Measurements from ENCODE around the gene TTC39B. TPM values are rescaled to one million over a fixed set of nuclear protein-coding genes. Genes with fewer than 3 reads are reported as not detected.

Gene TTC39B
- total RNA-seq, 6 experiments from 2014 or later: 4.5 to 9.9 (median 7.6) TPM

DNA sequence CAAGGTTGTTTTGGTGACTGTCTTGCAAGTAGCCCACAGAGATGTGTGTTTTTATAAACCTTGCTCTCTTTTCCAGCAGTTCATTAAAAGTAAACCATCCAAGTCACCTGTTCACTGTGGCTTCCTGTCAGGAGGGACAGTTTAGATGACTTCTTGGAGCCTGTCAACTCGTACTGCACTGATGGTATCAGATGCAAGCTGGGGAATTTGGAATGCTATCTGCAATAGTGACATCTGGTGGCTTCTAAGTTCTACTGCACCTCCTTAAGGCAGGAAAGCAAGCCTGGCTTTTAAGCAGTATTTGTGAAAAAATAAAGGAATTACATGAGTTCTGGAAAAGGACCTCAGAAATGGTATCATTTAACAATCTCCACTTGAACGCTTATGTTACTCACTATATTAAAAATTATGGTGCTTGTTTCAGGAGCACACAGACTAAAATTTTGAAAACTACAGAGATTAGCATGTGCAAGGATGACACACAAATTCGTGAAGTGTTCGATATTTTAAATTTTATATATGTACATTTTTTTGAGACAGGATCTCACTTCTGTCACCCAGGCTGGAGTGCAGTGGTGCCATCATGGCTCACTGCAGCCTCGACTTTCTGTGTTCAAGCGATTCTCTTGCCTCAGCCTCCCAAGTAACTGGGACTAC lies 164.0 kb downstream of the TTC39B start:
- Histone ChIP-seq H3K27me3 (no peaks in the 10 kb centered on the region), H3K36me3 (no peaks in the 10 kb centered on the region), H3K4me3 (no peak overlapping the region), H3K27ac (no peak overlapping the region), H3K9me3 (no peaks in the 10 kb centered on the region), H3K4me1 (no peaks in the 10 kb centered on the region)
- DNase-seq: no peak
- WGBS (ENCODE audit: insufficient coverage, low coverage, low lambda C conversion rate, missing lambda C conversion rate): 54% methylated on average over 6 of the region's 6 CpGs
- intact Hi-C loops (cut with DNase I): no loop called here
- TF ChIP-seq POLR2A (IDR thresholded peaks at IDR 0.05): no peak
- TF ChIP-seq, protein P1, sequence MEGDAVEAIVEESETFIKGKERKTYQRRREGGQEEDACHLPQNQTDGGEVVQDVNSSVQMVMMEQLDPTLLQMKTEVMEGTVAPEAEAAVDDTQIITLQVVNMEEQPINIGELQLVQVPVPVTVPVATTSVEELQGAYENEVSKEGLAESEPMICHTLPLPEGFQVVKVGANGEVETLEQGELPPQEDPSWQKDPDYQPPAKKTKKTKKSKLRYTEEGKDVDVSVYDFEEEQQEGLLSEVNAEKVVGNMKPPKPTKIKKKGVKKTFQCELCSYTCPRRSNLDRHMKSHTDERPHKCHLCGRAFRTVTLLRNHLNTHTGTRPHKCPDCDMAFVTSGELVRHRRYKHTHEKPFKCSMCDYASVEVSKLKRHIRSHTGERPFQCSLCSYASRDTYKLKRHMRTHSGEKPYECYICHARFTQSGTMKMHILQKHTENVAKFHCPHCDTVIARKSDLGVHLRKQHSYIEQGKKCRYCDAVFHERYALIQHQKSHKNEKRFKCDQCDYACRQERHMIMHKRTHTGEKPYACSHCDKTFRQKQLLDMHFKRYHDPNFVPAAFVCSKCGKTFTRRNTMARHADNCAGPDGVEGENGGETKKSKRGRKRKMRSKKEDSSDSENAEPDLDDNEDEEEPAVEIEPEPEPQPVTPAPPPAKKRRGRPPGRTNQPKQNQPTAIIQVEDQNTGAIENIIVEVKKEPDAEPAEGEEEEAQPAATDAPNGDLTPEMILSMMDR (IDR thresholded peaks at IDR 0.05): peak; percentile 57 to 83 (median 82)
- ATAC-seq: peak; percentile 88 to 94 (median 94)

DNA sequence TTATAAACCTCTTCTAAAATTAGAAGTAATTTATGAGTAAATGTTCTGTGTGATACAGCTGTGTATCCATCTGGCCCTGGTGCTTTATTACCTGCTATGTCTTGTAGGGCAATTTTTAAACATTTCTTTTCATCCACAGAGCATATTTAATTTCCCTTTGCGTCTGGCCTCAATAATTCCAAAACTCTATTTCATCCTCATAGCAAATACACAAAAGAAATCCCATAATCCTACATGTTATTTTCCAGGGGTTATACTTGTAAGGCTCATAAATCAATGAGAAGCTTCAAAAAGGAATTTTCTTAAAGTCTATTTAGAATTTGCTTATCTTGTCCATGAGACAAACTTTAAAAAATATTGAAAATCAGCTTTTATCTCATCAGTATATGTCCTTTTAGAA lies 167.0 kb downstream of the TTC39B start:
- no peak for TF ChIP-seq POLR2A (IDR thresholded peaks at IDR 0.05)
- TF ChIP-seq, protein P1 (IDR thresholded peaks at IDR 0.05): no peak
- WGBS (ENCODE audit: insufficient coverage, low coverage, low lambda C conversion rate, missing lambda C conversion rate): 91% methylated on average over 1 of the region's 1 CpG
- Histone ChIP-seq H3K27ac (no peak overlapping the region), H3K4me3 (no peak overlapping the region), H3K27me3 (no peaks in the 10 kb centered on the region), H3K9me3 (no peaks in the 10 kb centered on the region), H3K36me3 (no peaks in the 10 kb centered on the region), H3K4me1 (peaks cover 0 to 3% (median 0%) of the 10 kb centered on the region in 4 donors)
- ATAC-seq: no peak
- no peak for DNase-seq
- intact Hi-C loops (cut with DNase I): no loop called here

- WGBS (ENCODE audit: insufficient coverage, low coverage, low lambda C conversion rate, missing lambda C conversion rate): 58% methylated on average over 13 of the region's 13 CpGs
- Histone ChIP-seq H3K36me3 (no peaks in the 10 kb centered on the region), H3K27ac (no peak overlapping the region), H3K4me3 (no peak overlapping the region), H3K27me3 (no peaks in the 10 kb centered on the region), H3K9me3 (no peaks in the 10 kb centered on the region), H3K4me1 (peaks cover 0 to 5% (median 0%) of the 10 kb centered on the region in 4 donors)
- ATAC-seq (no peak), DNase-seq (no peak)
- intact Hi-C loops (cut with DNase I): no loop called here
- TF ChIP-seq, protein P1 (IDR thresholded peaks at IDR 0.05): no peak
- no peak for TF ChIP-seq POLR2A (IDR thresholded peaks at IDR 0.05)
These were observed 167.5 kb downstream of the TTC39B start for GRCh38 chr9:15139469-15139868.

DNA sequence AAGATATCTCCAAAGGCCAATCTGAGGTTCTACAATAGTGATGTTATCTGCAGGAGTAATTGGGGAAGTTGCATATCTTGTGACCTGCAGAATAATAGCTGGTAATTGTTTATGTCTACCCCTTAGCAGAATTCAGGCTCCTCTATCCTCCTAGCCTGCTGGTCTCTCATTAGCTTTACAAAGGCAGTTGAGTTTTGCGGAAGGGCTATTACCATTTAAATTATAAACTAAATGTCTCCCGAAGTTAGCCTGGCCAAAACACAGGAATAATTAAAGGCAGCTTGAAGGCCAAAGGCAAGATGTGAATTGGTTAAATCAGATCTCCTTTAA lies 168.7 kb downstream of the TTC39B start:
- Histone ChIP-seq H3K27me3 (no peaks in the 10 kb centered on the region), H3K27ac (no peak overlapping the region), H3K4me3 (no peak overlapping the region), H3K36me3 (no peaks in the 10 kb centered on the region), H3K4me1 (peaks cover 0 to 5% (median 0%) of the 10 kb centered on the region in 4 donors), H3K9me3 (no peaks in the 10 kb centered on the region)
- whole genome bisulfite sequencing (ENCODE audit: insufficient coverage, low coverage, low lambda C conversion rate, missing lambda C conversion rate): 65% methylated on average over 2 of the region's 2 CpGs
- ATAC-seq (no peak), DNase-seq (no peak)
- TF ChIP-seq, protein P1 (IDR thresholded peaks at IDR 0.05): no peak
- no peak for TF ChIP-seq POLR2A (IDR thresholded peaks at IDR 0.05)
- intact Hi-C loops (cut with DNase I): no loop called here
